ENCODE results near the gene LYSMD3. TPM values are rescaled to one million over a fixed set of nuclear protein-coding genes. Genes with fewer than 3 reads are reported as not detected.

The LYSMD3 gene
- total RNA-seq, 3 donors from 2014 or later (not counting 1 experiment from before 2014, with no cell fraction given) = 15.2 to 27.9 (median 19.5) TPM

DNA sequence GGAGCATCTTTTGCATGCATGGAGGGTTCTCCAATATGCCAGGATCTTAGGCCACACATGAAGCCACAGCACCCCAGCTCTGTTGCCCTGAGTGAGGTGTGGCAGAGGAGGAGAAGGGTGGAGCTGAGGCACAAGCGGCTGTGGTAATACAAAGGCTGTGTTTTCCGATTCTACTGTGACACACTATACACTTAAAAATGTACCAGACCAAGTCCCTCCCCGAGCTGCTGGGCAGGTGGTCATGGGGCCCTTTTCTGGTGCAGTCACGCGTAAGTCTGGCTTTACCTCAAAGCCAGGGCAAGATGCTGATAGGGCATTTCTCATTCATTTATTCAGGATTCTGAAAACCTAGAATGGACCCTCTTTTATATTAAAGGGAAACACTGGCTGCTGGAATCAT, 33.0 kb upstream of the LYSMD3 start:
- H3K36me3 ChIP-seq (ENCODE audit: control insufficient read depth, insufficient read depth, low read length) = no peaks in the 10 kb centered on the region
- intact Hi-C loops (cut with micrococcal nuclease) = no loop called here
- H3K36me3 Mint-ChIP-seq = no peaks in the 10 kb centered on the region
- no peak overlapping the region for H3K4me3 Mint-ChIP-seq
- peaks cover 5% of the 10 kb centered on the region for H3K4me1 ChIP-seq (ENCODE audit: control insufficient read depth, insufficient read depth, low read length)
- H3K27me3 ChIP-seq (ENCODE audit: control insufficient read depth, insufficient read depth, low read length) = peaks cover 22% of the 10 kb centered on the region
- H3K27ac Mint-ChIP-seq = no peak overlapping the region
- no peaks in the 10 kb centered on the region for H3K9me3 ChIP-seq (ENCODE audit: control insufficient read depth, insufficient read depth, low read length)
- peaks cover 0 to 13% of the 10 kb centered on the region in 2 donors for H3K4me1 Mint-ChIP-seq
- H3K9me3 Mint-ChIP-seq = no peaks in the 10 kb centered on the region
- DNase-seq = no peak
- 91% methylated on average over 5 of the region's 5 CpGs for WGBS (ENCODE audit: insufficient coverage)
- peaks cover 27 to 65% of the 10 kb centered on the region in 2 donors for H3K27me3 Mint-ChIP-seq (ENCODE audit: low read depth in 2 of 2)
- no peak overlapping the region for H3K27ac ChIP-seq (ENCODE audit: low read length)
- no peak overlapping the region for H3K4me3 ChIP-seq (ENCODE audit: low read length)
- TF ChIP-seq, protein P1, sequence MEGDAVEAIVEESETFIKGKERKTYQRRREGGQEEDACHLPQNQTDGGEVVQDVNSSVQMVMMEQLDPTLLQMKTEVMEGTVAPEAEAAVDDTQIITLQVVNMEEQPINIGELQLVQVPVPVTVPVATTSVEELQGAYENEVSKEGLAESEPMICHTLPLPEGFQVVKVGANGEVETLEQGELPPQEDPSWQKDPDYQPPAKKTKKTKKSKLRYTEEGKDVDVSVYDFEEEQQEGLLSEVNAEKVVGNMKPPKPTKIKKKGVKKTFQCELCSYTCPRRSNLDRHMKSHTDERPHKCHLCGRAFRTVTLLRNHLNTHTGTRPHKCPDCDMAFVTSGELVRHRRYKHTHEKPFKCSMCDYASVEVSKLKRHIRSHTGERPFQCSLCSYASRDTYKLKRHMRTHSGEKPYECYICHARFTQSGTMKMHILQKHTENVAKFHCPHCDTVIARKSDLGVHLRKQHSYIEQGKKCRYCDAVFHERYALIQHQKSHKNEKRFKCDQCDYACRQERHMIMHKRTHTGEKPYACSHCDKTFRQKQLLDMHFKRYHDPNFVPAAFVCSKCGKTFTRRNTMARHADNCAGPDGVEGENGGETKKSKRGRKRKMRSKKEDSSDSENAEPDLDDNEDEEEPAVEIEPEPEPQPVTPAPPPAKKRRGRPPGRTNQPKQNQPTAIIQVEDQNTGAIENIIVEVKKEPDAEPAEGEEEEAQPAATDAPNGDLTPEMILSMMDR (IDR thresholded peaks at IDR 0.05) = no peak
- no peak for ATAC-seq

DNA sequence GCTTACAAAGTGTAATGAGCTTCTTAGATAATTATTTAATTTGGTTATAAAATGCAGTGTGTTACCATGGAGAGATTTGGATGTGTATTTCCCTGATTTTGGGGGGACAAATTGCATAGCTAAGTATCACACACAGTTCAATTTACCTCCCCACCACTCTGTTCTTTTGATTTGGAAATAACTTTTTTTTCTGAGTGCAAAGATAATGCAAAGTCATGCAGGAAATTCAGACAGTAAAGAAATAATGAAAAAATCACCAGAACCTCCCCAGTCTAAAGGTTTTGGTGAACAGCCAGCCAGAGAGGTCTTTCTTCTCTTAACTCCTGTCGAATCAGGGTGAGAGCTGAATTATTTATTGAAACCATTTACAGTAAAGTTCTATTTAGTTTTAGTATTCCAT, 32.4 kb upstream of the LYSMD3 start:
- Histone ChIP-seq H3K4me1 (ENCODE audit: control insufficient read depth, insufficient read depth, low read length) (peaks cover 5% of the 10 kb centered on the region), H3K36me3 (ENCODE audit: control insufficient read depth, insufficient read depth, low read length) (no peaks in the 10 kb centered on the region), H3K4me3 (ENCODE audit: low read length) (no peak overlapping the region), H3K9me3 (ENCODE audit: control insufficient read depth, insufficient read depth, low read length) (no peaks in the 10 kb centered on the region), H3K27ac (ENCODE audit: low read length) (no peak overlapping the region), H3K27me3 (ENCODE audit: control insufficient read depth, insufficient read depth, low read length) (peaks cover 25% of the 10 kb centered on the region)
- Mint-ChIP-seq H3K4me3 (no peak overlapping the region), H3K4me1 (peaks cover 0 to 13% of the 10 kb centered on the region in 2 donors), H3K36me3 (no peaks in the 10 kb centered on the region), H3K9me3 (no peaks in the 10 kb centered on the region), H3K27me3 (ENCODE audit: low read depth in 2 of 2) (peaks cover 28 to 64% of the 10 kb centered on the region in 2 donors), H3K27ac (no peak overlapping the region)
- intact Hi-C loops (cut with micrococcal nuclease) = no loop called here
- TF ChIP-seq, protein P1 (IDR thresholded peaks at IDR 0.05) = no peak
- ATAC-seq = no peak
- DNase-seq = no peak
- WGBS (ENCODE audit: insufficient coverage) = no CpG with 5 or more reads among the region's 1 CpG

DNA sequence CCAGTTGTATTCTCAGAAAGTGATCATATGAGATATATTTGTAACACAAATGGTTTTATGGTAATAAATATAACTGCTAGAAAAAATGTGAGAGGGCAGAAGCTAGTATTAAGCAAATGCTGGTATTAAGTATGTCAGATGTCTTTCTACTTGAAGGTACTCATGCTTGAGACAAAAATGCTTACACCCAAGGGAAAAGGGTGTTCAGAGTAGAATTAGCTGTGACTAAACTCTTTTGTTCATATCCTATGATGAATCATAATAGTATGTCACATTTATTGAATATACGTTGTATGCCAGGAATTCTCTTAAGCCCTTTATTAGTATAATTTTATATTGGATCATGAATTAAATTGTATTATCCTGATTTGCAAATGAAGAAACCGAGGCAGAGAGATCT, 31.4 kb upstream of the LYSMD3 start:
- TF ChIP-seq, protein P1 (IDR thresholded peaks at IDR 0.05) = no peak
- Histone ChIP-seq H3K27me3 (ENCODE audit: control insufficient read depth, insufficient read depth, low read length) (peaks cover 27% of the 10 kb centered on the region), H3K4me1 (ENCODE audit: control insufficient read depth, insufficient read depth, low read length) (peaks cover 5% of the 10 kb centered on the region), H3K27ac (ENCODE audit: low read length) (no peak overlapping the region), H3K4me3 (ENCODE audit: low read length) (no peak overlapping the region), H3K36me3 (ENCODE audit: control insufficient read depth, insufficient read depth, low read length) (no peaks in the 10 kb centered on the region), H3K9me3 (ENCODE audit: control insufficient read depth, insufficient read depth, low read length) (no peaks in the 10 kb centered on the region)
- ATAC-seq (no peak), DNase-seq (no peak)
- intact Hi-C loops (cut with micrococcal nuclease) = no loop called here
- no peak overlapping the region for H3K4me3 Mint-ChIP-seq
- H3K27ac Mint-ChIP-seq = no peak overlapping the region
- no peaks in the 10 kb centered on the region for H3K9me3 Mint-ChIP-seq
- WGBS (ENCODE audit: insufficient coverage) = 100% methylated on average over 1 of the region's 2 CpGs
- peaks cover 33 to 63% of the 10 kb centered on the region in 2 donors for H3K27me3 Mint-ChIP-seq (ENCODE audit: low read depth in 2 of 2)
- H3K4me1 Mint-ChIP-seq = peaks cover 0 to 13% of the 10 kb centered on the region in 2 donors
- no peaks in the 10 kb centered on the region for H3K36me3 Mint-ChIP-seq
